Trophoblast cell (in vitro differentiated cells and primary cell): ENCODE data around the gene MARCHF10.

ENCODE experiments used
- DNase-seq, 2 donors: peaks; one replicate each; pipeline ENCODE4 v3.0.0-alpha.2; 2016
- H2AFZ ChIP-seq: 2 replicates; pipeline ENCODE4 v1.6.1; 2013; ENCODE audit warnings: low read length, moderate library complexity, mild to moderate bottlenecking; ENCODE audit not compliant: insufficient read depth, poor library complexity
- H2AK5ac ChIP-seq: 2 replicates; pipeline ENCODE4 v1.6.1; 2013; ENCODE audit warnings: mild to moderate bottlenecking, low read length
- H2BK120ac ChIP-seq: 2 replicates; pipeline ENCODE4 v1.6.1; 2013; ENCODE audit warnings: low read length, mild to moderate bottlenecking, moderate library complexity; ENCODE audit not compliant: insufficient read depth, poor library complexity
- H2BK12ac ChIP-seq: 2 replicates; pipeline ENCODE4 v1.6.1; 2013; ENCODE audit warnings: mild to moderate bottlenecking, low read length, moderate library complexity
- H2BK5ac ChIP-seq: 2 replicates; pipeline ENCODE4 v1.6.1; 2013; ENCODE audit warnings: low read length, low read depth, moderate library complexity, mild to moderate bottlenecking; ENCODE audit not compliant: poor library complexity
- H3K14ac ChIP-seq: 2 replicates; pipeline ENCODE4 v1.6.1; 2013; ENCODE audit warnings: mild to moderate bottlenecking, low read length
- H3K18ac ChIP-seq: 2 replicates; pipeline ENCODE4 v1.6.1; 2013; ENCODE audit warnings: mild to moderate bottlenecking, low read length
- H3K23ac ChIP-seq: 2 replicates; pipeline ENCODE4 v1.6.1; 2013; ENCODE audit warnings: low read length
- H3K27ac ChIP-seq: 2 replicates; pipeline ENCODE4 v1.5.1; 2013; ENCODE audit warnings: low read depth, mild to moderate bottlenecking, inconsistent platforms, low read length, moderate library complexity
- H3K27me3 ChIP-seq: 2 replicates; pipeline ENCODE4 v1.6.1; 2013; ENCODE audit warnings: inconsistent platforms, mild to moderate bottlenecking, low read length, moderate library complexity; ENCODE audit not compliant: insufficient read depth
- H3K36me3 ChIP-seq, 2 experiments: 1 replicate in 1 of 2; 2 replicates in 1 of 2; pipeline ENCODE4 v1.6.1; 2013; ENCODE audit warnings: low read length in 2 of 2, mild to moderate bottlenecking in 2 of 2, moderate library complexity in 1 of 2; ENCODE audit not compliant: insufficient read depth in 2 of 2, control insufficient read depth in 1 of 2
- H3K4ac ChIP-seq: 2 replicates; pipeline ENCODE4 v1.6.1; 2013; ENCODE audit warnings: low read depth, mild to moderate bottlenecking, low read length, moderate library complexity
- H3K4me1 ChIP-seq, 2 experiments: 1 replicate in 1 of 2; 2 replicates in 1 of 2; pipeline ENCODE4 v1.6.1; 2013; ENCODE audit warnings: low read length in 2 of 2, mild to moderate bottlenecking in 2 of 2, moderate library complexity in 1 of 2; ENCODE audit not compliant: insufficient read depth in 2 of 2, control insufficient read depth in 1 of 2
- H3K4me2 ChIP-seq: 2 replicates; pipeline ENCODE4 v1.6.1; 2013; ENCODE audit warnings: inconsistent platforms, mild to moderate bottlenecking, low read length, moderate library complexity
- H3K4me3 ChIP-seq: 2 replicates; pipeline ENCODE4 v1.5.1; 2013; ENCODE audit warnings: mild to moderate bottlenecking, low read depth, low read length, inconsistent platforms
- H3K79me1 ChIP-seq: one replicate; pipeline ENCODE4 v1.6.1; 2013; ENCODE audit warnings: low read length
- H3K79me2 ChIP-seq: 2 replicates; pipeline ENCODE4 v1.6.1; 2013; ENCODE audit warnings: low read length, mild to moderate bottlenecking; ENCODE audit not compliant: control insufficient read depth, insufficient read depth, poor library complexity
- H3K9ac ChIP-seq: 2 replicates; pipeline ENCODE4 v1.6.1; 2013; ENCODE audit warnings: mild to moderate bottlenecking, low read length
- H3K9me3 ChIP-seq: 2 replicates; pipeline ENCODE4 v1.6.1; 2013; ENCODE audit warnings: low read depth, mild to moderate bottlenecking, control low read depth, inconsistent platforms, low read length; ENCODE audit not compliant: insufficient read depth
- H4K12ac ChIP-seq: 2 replicates; pipeline ENCODE4 v1.6.1; 2013; ENCODE audit warnings: low read depth, mild to moderate bottlenecking, low read length, moderate library complexity
- H4K8ac ChIP-seq: 2 replicates; pipeline ENCODE4 v1.6.1; 2013; ENCODE audit warnings: low read depth, mild to moderate bottlenecking, low read length, moderate library complexity
- H4K91ac ChIP-seq: one replicate; pipeline ENCODE4 v1.6.1; 2013; ENCODE audit warnings: low read depth, mild to moderate bottlenecking, low read length, moderate library complexity
- WGBS: extraction: QIAGEN DNeasy Blood & Tissue Kit; methylation state at CpG from one replicate; pipeline ENCODE4 v1.1.7; 2013; ENCODE audit warnings: missing lambda C conversion rate; ENCODE audit not compliant: insufficient read length, insufficient coverage; ENCODE audit errors: extremely low coverage; 5-methylcytosine and 5-hydroxymethylcytosine counted together

The MARCHF10 gene

GRCh38 chr17:62716834-62717588 lies 91.1 kb downstream of the MARCHF10 start:
- Histone ChIP-seq H3K4me3 (no peak overlapping the region), H3K79me1 (peaks cover 42% of the 10 kb centered on the region), H2BK12ac (peak overlapping the region; percentile 98), H3K4me2 (no peak overlapping the region), H3K9ac (no peak overlapping the region), H3K79me2 (peaks cover 6% of the 10 kb centered on the region), H3K9me3 (no peaks in the 10 kb centered on the region), H3K27ac (peak overlapping the region; percentile 87), H4K91ac (peak overlapping the region; percentile 97), H2BK5ac (peak overlapping the region; percentile 90), H3K4ac (peak overlapping the region; percentile 57), H4K12ac (no peak overlapping the region), H3K36me3 (no peaks in the 10 kb centered on the region), H2AFZ (peak overlapping the region; percentile 18), H2AK5ac (peak overlapping the region; percentile 94), H3K14ac (peak overlapping the region; percentile 73), H3K27me3 (no peaks in the 10 kb centered on the region), H3K18ac (peak overlapping the region; percentile 73), H3K23ac (no peak overlapping the region), H2BK120ac (peak overlapping the region; percentile 97), H3K4me1 (peaks cover 29 to 32% of the 10 kb centered on the region in 2 experiments), H4K8ac (peak overlapping the region; percentile 66)
- WGBS = no CpG with 5 or more reads among the region's 23 CpGs
- peak; percentile 66 to 67 for DNase-seq

- Histone ChIP-seq H2BK5ac (peak overlapping the region; percentile 34), H3K23ac (no peak overlapping the region)
Measured at GRCh38 chr17:62715882-62716390, 92.2 kb downstream of the MARCHF10 start.

GRCh38 chr17:62714016-62714777 lies 93.9 kb downstream of the MARCHF10 start:
- DNase-seq = peak; percentile 76 to 84
- whole genome bisulfite sequencing = no CpG with 5 or more reads among the region's 8 CpGs
- Histone ChIP-seq H2AK5ac (no peak overlapping the region), H3K4ac (no peak overlapping the region), H3K9ac (no peak overlapping the region), H4K12ac (no peak overlapping the region), H3K4me1 (peaks cover 25% of the 10 kb centered on the region in 2 experiments), H3K9me3 (no peaks in the 10 kb centered on the region), H3K18ac (no peak overlapping the region), H2BK5ac (no peak overlapping the region), H3K79me2 (peaks cover 6% of the 10 kb centered on the region), H3K4me3 (no peak overlapping the region), H2AFZ (no peak overlapping the region), H4K8ac (no peak overlapping the region), H2BK12ac (no peak overlapping the region), H4K91ac (peak overlapping the region; percentile 36), H3K27me3 (no peaks in the 10 kb centered on the region), H3K36me3 (no peaks in the 10 kb centered on the region), H3K4me2 (no peak overlapping the region), H3K79me1 (peaks cover 39% of the 10 kb centered on the region), H3K27ac (no peak overlapping the region), H3K14ac (no peak overlapping the region), H2BK120ac (no peak overlapping the region), H3K23ac (no peak overlapping the region)

More at GRCh38 chr17:62715882-62716390, 92.2 kb downstream of the MARCHF10 start:
- Histone ChIP-seq H3K4me2 (no peak overlapping the region), H3K4ac (peak overlapping the region; percentile 21), H2AK5ac (peak overlapping the region; percentile 10), H3K36me3 (no peaks in the 10 kb centered on the region), H2BK12ac (peak overlapping the region; percentile 63), H3K27me3 (no peaks in the 10 kb centered on the region), H4K91ac (peak overlapping the region; percentile 86), H2BK120ac (peak overlapping the region; percentile 62), H3K14ac (peak overlapping the region; percentile 77), H2AFZ (no peak overlapping the region), H3K4me1 (peaks cover 25 to 29% of the 10 kb centered on the region in 2 experiments), H3K79me1 (peaks cover 39% of the 10 kb centered on the region), H3K4me3 (no peak overlapping the region), H3K27ac (no peak overlapping the region), H3K9me3 (no peaks in the 10 kb centered on the region), H3K9ac (no peak overlapping the region), H4K8ac (peak overlapping the region; percentile 55), H4K12ac (no peak overlapping the region), H3K18ac (peak overlapping the region; percentile 13), H3K79me2 (peaks cover 6% of the 10 kb centered on the region)
- WGBS = no CpG with 5 or more reads among the region's 18 CpGs
- DNase-seq = peak; percentile 94 to 95

- Histone ChIP-seq H2AK5ac (no peak overlapping the region), H3K23ac (no peak overlapping the region), H4K12ac (no peak overlapping the region), H3K9ac (no peak overlapping the region), H2BK5ac (no peak overlapping the region), H4K91ac (no peak overlapping the region), H3K18ac (no peak overlapping the region), H3K4ac (no peak overlapping the region), H3K27ac (no peak overlapping the region), H3K9me3 (peaks cover 3% of the 10 kb centered on the region), H3K36me3 (peaks cover 0 to 2% of the 10 kb centered on the region in 2 experiments), H3K27me3 (no peaks in the 10 kb centered on the region), H3K4me2 (no peak overlapping the region), H3K79me1 (peaks cover 38% of the 10 kb centered on the region), H4K8ac (no peak overlapping the region), H3K79me2 (peaks cover 6% of the 10 kb centered on the region), H3K4me3 (no peak overlapping the region), H3K4me1 (peaks cover 24% of the 10 kb centered on the region in 2 experiments), H2BK12ac (no peak overlapping the region), H2AFZ (no peak overlapping the region), H3K14ac (no peak overlapping the region), H2BK120ac (no peak overlapping the region)
- DNase-seq = no peak
- no CpG with 5 or more reads among the region's 17 CpGs for WGBS
Measured at GRCh38 chr17:62713086-62713881, 94.8 kb downstream of the MARCHF10 start.
